Sigmoid colon (tissue), 7 donors: Measurements from ENCODE around the gene OPALIN. TPM values are rescaled to one million over a fixed set of nuclear protein-coding genes. Genes with fewer than 3 reads are reported as not detected.

Experiments
- DNase-seq: peaks from one replicate; pipeline ENCODE4 v3.0.0-alpha.2; 2019
- H3K27ac ChIP-seq, 4 donors: fragments of 200-600 bp; sonication (generic); one replicate each; pipeline ENCODE4 v1.5.1; 2016 to 2019; ENCODE audit warnings: mild to moderate bottlenecking in 1 of 4
- H3K27me3 ChIP-seq, 3 donors: fragments of 200-600 bp; sonication (generic); one replicate each; pipeline ENCODE4 v1.5.1; 2019; ENCODE audit warnings: mild to moderate bottlenecking in 1 of 3
- H3K36me3 ChIP-seq, 4 donors: fragments of 200-600 bp; sonication (generic); one replicate each; pipeline ENCODE4 v1.5.1; 2016 to 2019
- H3K4me1 ChIP-seq, 4 donors: fragments of 200-600 bp; sonication (generic); one replicate each; pipeline ENCODE4 v1.5.1; 2017 to 2019
- H3K4me3 ChIP-seq, 4 donors: fragments of 200-600 bp; sonication (generic); one replicate each; pipeline ENCODE4 v1.5.1; 2017 to 2019; ENCODE audit warnings: mild to moderate bottlenecking in 2 of 4, moderate library complexity in 1 of 4
- H3K9me3 ChIP-seq, 4 donors: fragments of 200-600 bp in 3 of 4; sonication (generic) in 3 of 4; one replicate each; pipeline versions ENCODE4 v1.5.1 to v1.6.1; 2013 to 2019
- CTCF ChIP-seq, 4 experiments: fragments of 450-650 bp in 3 of 4; fragments of 200-600 bp in 1 of 4; IDR thresholded peaks; one replicate each; pipeline ENCODE4 v1.5.1; 2016 to 2019; ENCODE audit warnings: antibody characterized with exemption in 4 of 4, mild to moderate bottlenecking in 3 of 4, moderate library complexity in 2 of 4
- EP300 ChIP-seq, 4 donors: sonication (generic); formaldehyde crosslinking; IDR thresholded peaks; one replicate each; pipeline ENCODE4 v1.6.1; 2017; ENCODE audit warnings: antibody characterized with exemption in 4 of 4
- POLR2A ChIP-seq, 2 donors: fragments of 450-650 bp; IDR thresholded peaks; one replicate each; pipeline ENCODE4 v1.6.1; 2016; ENCODE audit warnings: antibody characterized with exemption in 2 of 2, mild to moderate bottlenecking in 2 of 2, moderate library complexity in 2 of 2
- POLR2AphosphoS5 ChIP-seq, 4 donors: sonication (generic); formaldehyde crosslinking; IDR thresholded peaks; one replicate each; pipeline ENCODE4 v1.6.1; 2017; ENCODE audit warnings: antibody characterized with exemption in 4 of 4
- WGBS, 2 donors: extraction: QIAGEN DNeasy Blood & Tissue Kit; methylation state at CpG; one replicate each; pipeline ENCODE4 v1.1.7; 2013; 5-methylcytosine and 5-hydroxymethylcytosine counted together
- intact Hi-C: fragments of 100-400 bp; cut with DNase I; formaldehyde crosslinking; loops from one replicate; pipeline ENCODE4 v1.15.1; 2023
- polyA plus RNA-seq, 3 donors: library from polyadenylated mRNA; stranded (reverse); fragments of 200-250 nt; gene quantifications; one replicate each; pipeline ENCODE4 v1.2.3, GENCODE V29; 2013
- total RNA-seq, 4 donors: library from RNA; depleted of rRNA; stranded (reverse); fragments of >200 nt; gene quantifications; one replicate each; pipeline ENCODE4 v1.1.0, GENCODE V29; 2016
- donor health status: healthy with polysubstance abuse.
- donor health status: Bipolar disorder and iron deficiency.
- donor health status: healthy.

OPALIN gene
- total and polyA plus RNA-seq, 7 donors: not detected

DNA sequence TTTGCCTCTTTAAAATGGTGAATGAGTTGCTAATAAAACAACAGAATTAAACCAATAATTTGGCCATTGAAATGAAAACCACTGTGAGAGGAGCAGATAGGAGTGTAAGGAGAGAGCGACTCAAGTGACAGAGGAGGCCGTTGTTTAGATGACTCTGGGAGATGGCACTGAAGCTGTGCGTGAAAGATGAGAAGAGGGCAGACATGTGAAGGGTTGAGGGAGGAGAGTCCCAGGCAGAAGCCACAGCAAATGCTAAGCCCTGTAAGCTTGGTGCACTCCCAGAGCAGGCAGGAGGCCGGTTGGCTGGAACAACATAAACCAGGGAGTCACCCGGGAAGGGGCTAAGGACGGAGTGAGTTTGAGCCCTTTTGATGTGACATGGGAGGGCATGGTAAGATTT is 814 bp upstream of the OPALIN start:
- Histone ChIP-seq H3K27me3 (no peaks in the 10 kb centered on the region), H3K36me3 (no peaks in the 10 kb centered on the region), H3K4me3 (no peak overlapping the region), H3K27ac (no peak overlapping the region), H3K9me3 (no peaks in the 10 kb centered on the region), H3K4me1 (no peaks in the 10 kb centered on the region)
- DNase-seq: no peak
- no peak for TF ChIP-seq EP300 (IDR thresholded peaks at IDR 0.05)
- TF ChIP-seq POLR2AphosphoS5 (IDR thresholded peaks at IDR 0.05): no peak
- TF ChIP-seq CTCF (IDR thresholded peaks at IDR 0.05): no peak
- no peak for TF ChIP-seq POLR2A (IDR thresholded peaks at IDR 0.05)
- WGBS, 2 donors: 86 to 92% methylated on average over 6 of the region's 6 CpGs
- intact Hi-C loops: no loop called here

DNA sequence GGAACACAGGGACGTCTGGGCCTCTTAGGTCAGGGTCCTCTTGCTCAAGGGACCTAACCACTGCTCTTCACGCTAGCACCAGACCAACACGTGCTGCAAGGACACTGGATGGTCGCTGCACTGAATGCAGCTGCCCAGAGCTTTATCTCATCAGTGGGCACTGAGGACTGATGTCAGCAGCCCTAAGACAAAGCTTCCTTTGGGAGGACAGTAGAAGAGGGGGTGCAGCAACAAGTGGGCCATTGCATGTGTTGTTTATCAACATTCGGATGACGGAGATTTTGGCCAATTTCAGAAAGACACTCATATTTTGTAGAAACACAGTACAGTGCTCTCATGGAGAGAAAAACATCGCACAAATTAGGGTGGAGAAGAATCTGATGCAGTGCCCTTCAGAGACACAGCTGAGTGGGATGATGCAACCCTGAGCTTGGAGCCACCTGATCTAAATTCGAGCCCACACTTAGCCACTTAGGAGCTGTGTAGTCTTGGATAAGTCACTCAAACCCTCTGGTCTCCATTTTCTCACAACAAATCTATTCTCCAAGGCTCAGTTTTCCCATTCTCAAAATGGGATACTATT is 1.7 kb downstream of the OPALIN start:
- TF ChIP-seq POLR2AphosphoS5 (IDR thresholded peaks at IDR 0.05): no peak
- no peak for TF ChIP-seq EP300 (IDR thresholded peaks at IDR 0.05)
- TF ChIP-seq POLR2A (IDR thresholded peaks at IDR 0.05): no peak
- TF ChIP-seq CTCF (IDR thresholded peaks at IDR 0.05): no peak
- H3K4me3 ChIP-seq: no peak overlapping the region
- intact Hi-C loops: no loop called here
- no peak overlapping the region for H3K27ac ChIP-seq
- H3K27me3 ChIP-seq: peaks cover 0 to 6% (median 0%) of the 10 kb centered on the region in 3 donors
- 81 to 87% methylated on average over 8 of the region's 8 CpGs for WGBS, 2 donors
- H3K4me1 ChIP-seq: no peaks in the 10 kb centered on the region
- no peak for DNase-seq
- H3K9me3 ChIP-seq: no peaks in the 10 kb centered on the region
- H3K36me3 ChIP-seq: no peaks in the 10 kb centered on the region

- intact Hi-C loops: no loop called here
- no peaks in the 10 kb centered on the region for H3K4me1 ChIP-seq
- DNase-seq: no peak
- H3K36me3 ChIP-seq: no peaks in the 10 kb centered on the region
- H3K27me3 ChIP-seq: peaks cover 0 to 6% (median 0%) of the 10 kb centered on the region in 3 donors
- H3K27ac ChIP-seq: no peak overlapping the region
- no peaks in the 10 kb centered on the region for H3K9me3 ChIP-seq
- H3K4me3 ChIP-seq: no peak overlapping the region
- WGBS, 2 donors: 19 to 53% methylated on average over 4 of the region's 4 CpGs
- TF ChIP-seq POLR2AphosphoS5 (IDR thresholded peaks at IDR 0.05): no peak
- no peak for TF ChIP-seq CTCF (IDR thresholded peaks at IDR 0.05)
- no peak for TF ChIP-seq POLR2A (IDR thresholded peaks at IDR 0.05)
- no peak for TF ChIP-seq EP300 (IDR thresholded peaks at IDR 0.05)
Measured at GRCh38 chr10:96352582-96352981, 6.2 kb downstream of the OPALIN start.

- no peak for DNase-seq
- Histone ChIP-seq H3K36me3 (no peaks in the 10 kb centered on the region), H3K4me1 (no peaks in the 10 kb centered on the region), H3K9me3 (no peaks in the 10 kb centered on the region), H3K4me3 (no peak overlapping the region), H3K27ac (no peak overlapping the region), H3K27me3 (peaks cover 0 to 6% (median 0%) of the 10 kb centered on the region in 3 donors)
- no peak for TF ChIP-seq EP300 (IDR thresholded peaks at IDR 0.05)
- TF ChIP-seq POLR2A (IDR thresholded peaks at IDR 0.05): no peak
- no peak for TF ChIP-seq CTCF (IDR thresholded peaks at IDR 0.05)
- TF ChIP-seq POLR2AphosphoS5 (IDR thresholded peaks at IDR 0.05): no peak
- intact Hi-C loops: no loop called here
Measured at GRCh38 chr10:96352027-96352426, 6.8 kb downstream of the OPALIN start.

GRCh38 chr10:96346295-96346694 is 12.5 kb downstream of the OPALIN start:
- DNase-seq: no peak
- intact Hi-C loops: no loop called here
- peaks cover 0 to 6% (median 0%) of the 10 kb centered on the region in 4 donors for H3K9me3 ChIP-seq

More at GRCh38 chr10:96346295-96346694, 12.5 kb downstream of the OPALIN start:
- WGBS, 2 donors: 91 to 92% methylated on average over 1 of the region's 1 CpG
- Histone ChIP-seq H3K27me3 (no peaks in the 10 kb centered on the region), H3K4me1 (no peaks in the 10 kb centered on the region), H3K4me3 (no peak overlapping the region), H3K27ac (no peak overlapping the region), H3K36me3 (no peaks in the 10 kb centered on the region)
- TF ChIP-seq CTCF (IDR thresholded peaks at IDR 0.05): no peak
- no peak for TF ChIP-seq POLR2A (IDR thresholded peaks at IDR 0.05)
- no peak for TF ChIP-seq EP300 (IDR thresholded peaks at IDR 0.05)
- TF ChIP-seq POLR2AphosphoS5 (IDR thresholded peaks at IDR 0.05): no peak
